Measurements from ENCODE around the gene DNER.
"Not testable (repeated sequence)": the region's sequence is repeated elsewhere in the genome, so short reads cannot be mapped to it uniquely, and the experiment has no call there.

Gene DNER

DNA sequence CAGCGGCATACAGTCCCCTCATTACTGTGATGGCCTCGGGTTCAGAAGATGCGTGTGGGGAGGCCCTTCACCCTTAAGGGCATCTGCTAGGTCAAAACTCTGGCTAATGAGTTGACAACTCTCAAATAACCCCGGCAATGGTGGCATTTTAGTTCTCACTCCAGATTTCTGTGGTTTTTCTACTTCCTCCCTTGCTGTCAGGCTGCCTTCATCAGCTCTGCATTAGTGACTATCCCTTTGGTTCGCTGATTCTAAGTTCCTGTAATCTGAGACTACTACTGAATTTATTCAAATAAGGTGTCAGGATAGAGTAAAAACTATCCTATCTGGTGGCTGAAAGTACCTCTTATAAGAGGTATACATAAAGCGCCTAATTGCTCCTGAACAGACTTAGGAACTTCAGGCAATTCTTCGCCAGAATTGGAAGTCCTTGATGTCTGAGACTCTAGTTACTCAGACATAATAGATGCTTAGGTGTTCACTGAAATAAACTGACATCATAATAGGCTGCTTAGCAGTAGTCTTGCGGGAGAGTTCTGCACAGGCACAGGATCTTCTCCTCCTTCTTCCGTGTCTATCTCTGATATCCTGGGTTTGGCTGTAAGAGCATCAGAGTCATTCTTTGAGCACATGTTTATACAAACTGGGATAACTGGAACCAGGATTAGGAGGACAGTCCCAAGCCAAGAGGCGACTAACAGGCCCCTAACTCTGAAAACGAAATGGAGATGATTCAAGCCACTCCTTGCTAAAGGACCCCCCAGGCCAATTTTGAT, 194.5 kb downstream of the DNER start:
- no peaks in the 10 kb centered on the region for H3K4me1 ChIP-seq (ENCODE audit: insufficient read depth, low read length)
- H3K36me3 ChIP-seq (ENCODE audit: insufficient read depth, low read length): no peaks in the 10 kb centered on the region
- H3K9me3 ChIP-seq (ENCODE audit: insufficient read depth, low read depth, low read length): no peaks in the 10 kb centered on the region
- H3K27ac ChIP-seq (ENCODE audit: low read depth, low read length): no peak overlapping the region
- no peaks in the 10 kb centered on the region for H3K27me3 ChIP-seq (ENCODE audit: insufficient read depth, low read length)
- H3K4me3 ChIP-seq (ENCODE audit: low read length): no peak overlapping the region
- WGBS: 95% methylated on average over 11 of the region's 11 CpGs
- no peak overlapping the region for H3K9ac ChIP-seq (ENCODE audit: low read depth, low read length)

DNA sequence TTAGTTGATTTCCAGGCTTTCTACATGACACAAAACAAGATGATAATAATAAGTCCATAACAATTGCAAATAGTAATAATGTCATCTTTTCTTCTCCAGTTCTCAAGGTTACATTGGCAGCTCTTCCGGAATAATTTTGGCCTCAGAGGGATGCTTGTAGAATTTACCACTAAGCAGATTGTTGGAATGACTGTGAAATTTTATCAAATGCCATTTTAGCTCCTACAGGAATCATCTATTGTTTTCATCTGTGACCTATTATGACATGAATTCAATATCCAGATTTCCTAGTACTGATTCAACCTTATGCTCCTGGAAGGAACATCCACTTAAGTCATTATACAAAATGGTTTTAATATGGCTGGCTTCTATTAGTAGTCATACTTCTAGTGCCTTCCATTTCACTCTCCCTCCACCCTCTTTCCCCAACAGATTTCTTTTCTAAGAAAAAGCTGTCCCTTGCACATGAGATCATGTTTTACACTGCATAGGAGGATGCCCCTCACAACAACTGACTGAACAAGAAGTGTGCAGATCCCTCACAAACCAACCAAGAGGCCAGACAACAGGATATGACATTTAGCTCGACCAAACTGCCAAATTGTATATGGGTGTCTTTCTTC, 200.0 kb downstream of the DNER start:
- H3K4me1 ChIP-seq (ENCODE audit: insufficient read depth, low read length): no peaks in the 10 kb centered on the region
- no peak overlapping the region for H3K9ac ChIP-seq (ENCODE audit: low read depth, low read length)
- WGBS: 90% methylated on average over 2 of the region's 2 CpGs
- H3K27me3 ChIP-seq (ENCODE audit: insufficient read depth, low read length): no peaks in the 10 kb centered on the region
- no peaks in the 10 kb centered on the region for H3K36me3 ChIP-seq (ENCODE audit: insufficient read depth, low read length)
- no peaks in the 10 kb centered on the region for H3K9me3 ChIP-seq (ENCODE audit: insufficient read depth, low read depth, low read length)
- no peak overlapping the region for H3K4me3 ChIP-seq (ENCODE audit: low read length)
- H3K27ac ChIP-seq (ENCODE audit: low read depth, low read length): no peak overlapping the region

GRCh38 chr2:229511524-229511923, 202.8 kb downstream of the DNER start:
- 97% methylated on average over 1 of the region's 1 CpG for WGBS
- H3K4me1 ChIP-seq (ENCODE audit: insufficient read depth, low read length): no peaks in the 10 kb centered on the region
- no peak overlapping the region for H3K9ac ChIP-seq (ENCODE audit: low read depth, low read length)
- H3K36me3 ChIP-seq (ENCODE audit: insufficient read depth, low read length): no peaks in the 10 kb centered on the region
- H3K27ac ChIP-seq (ENCODE audit: low read depth, low read length): no peak overlapping the region
- H3K9me3 ChIP-seq (ENCODE audit: insufficient read depth, low read depth, low read length): no peaks in the 10 kb centered on the region
- no peak overlapping the region for H3K4me3 ChIP-seq (ENCODE audit: low read length)
- H3K27me3 ChIP-seq (ENCODE audit: insufficient read depth, low read length): no peaks in the 10 kb centered on the region

- not testable (repeated sequence) for H3K36me3 ChIP-seq (ENCODE audit: insufficient read depth, low read length); H3K9ac ChIP-seq (ENCODE audit: low read depth, low read length); H3K4me3 ChIP-seq (ENCODE audit: low read length); H3K9me3 ChIP-seq (ENCODE audit: insufficient read depth, low read depth, low read length); H3K27me3 ChIP-seq (ENCODE audit: insufficient read depth, low read length); H3K4me1 ChIP-seq (ENCODE audit: insufficient read depth, low read length); H3K27ac ChIP-seq (ENCODE audit: low read depth, low read length)
- 100% methylated on average over 1 of the region's 4 CpGs for WGBS
These were observed 207.7 kb downstream of the DNER start for GRCh38 chr2:229506699-229507098.

GRCh38 chr2:229501051-229501794, 213.1 kb downstream of the DNER start:
- Histone ChIP-seq H3K4me1 (ENCODE audit: insufficient read depth, low read length) (0 out of 2 replicates have a peak, but pooled peaks cover 2% of the 10 kb centered on the region), H3K27ac (ENCODE audit: low read depth, low read length) (no peak overlapping the region), H3K27me3 (ENCODE audit: insufficient read depth, low read length) (no peaks in the 10 kb centered on the region), H3K9ac (ENCODE audit: low read depth, low read length) (no peak overlapping the region), H3K36me3 (ENCODE audit: insufficient read depth, low read length) (no peaks in the 10 kb centered on the region), H3K9me3 (ENCODE audit: insufficient read depth, low read depth, low read length) (no peaks in the 10 kb centered on the region), H3K4me3 (ENCODE audit: low read length) (no peak overlapping the region)
- 100% methylated on average over 1 of the region's 2 CpGs for WGBS

DNA sequence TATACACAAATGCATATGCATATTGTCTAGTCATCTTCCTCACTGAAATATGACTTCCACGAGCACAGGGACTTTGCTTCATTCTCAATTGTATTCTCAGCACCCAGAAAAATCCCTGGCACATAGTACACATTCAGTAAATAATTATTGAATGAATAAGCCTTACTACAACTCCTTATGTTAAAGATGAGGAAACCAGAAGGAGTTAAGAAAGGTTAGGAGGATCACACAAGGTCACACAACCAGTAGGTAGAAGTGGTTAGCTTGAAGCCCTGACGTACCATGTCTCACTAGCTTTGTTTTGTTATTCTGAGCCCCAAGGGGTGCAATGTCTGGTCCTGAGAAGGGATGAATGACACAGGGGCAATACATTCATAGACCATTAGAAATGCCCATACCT, 222.3 kb downstream of the DNER start:
- no peak overlapping the region for H3K4me3 ChIP-seq (ENCODE audit: low read length)
- no peak overlapping the region for H3K9ac ChIP-seq (ENCODE audit: low read depth, low read length)
- 78% methylated on average over 2 of the region's 2 CpGs for WGBS
- peaks cover 8% of the 10 kb centered on the region for H3K9me3 ChIP-seq (ENCODE audit: insufficient read depth, low read depth, low read length)
- H3K4me1 ChIP-seq (ENCODE audit: insufficient read depth, low read length): peaks cover 2% of the 10 kb centered on the region; the same call in 1 of the 2 replicates
- no peaks in the 10 kb centered on the region for H3K27me3 ChIP-seq (ENCODE audit: insufficient read depth, low read length)
- H3K36me3 ChIP-seq (ENCODE audit: insufficient read depth, low read length): no peaks in the 10 kb centered on the region
- no peak overlapping the region for H3K27ac ChIP-seq (ENCODE audit: low read depth, low read length)

DNA sequence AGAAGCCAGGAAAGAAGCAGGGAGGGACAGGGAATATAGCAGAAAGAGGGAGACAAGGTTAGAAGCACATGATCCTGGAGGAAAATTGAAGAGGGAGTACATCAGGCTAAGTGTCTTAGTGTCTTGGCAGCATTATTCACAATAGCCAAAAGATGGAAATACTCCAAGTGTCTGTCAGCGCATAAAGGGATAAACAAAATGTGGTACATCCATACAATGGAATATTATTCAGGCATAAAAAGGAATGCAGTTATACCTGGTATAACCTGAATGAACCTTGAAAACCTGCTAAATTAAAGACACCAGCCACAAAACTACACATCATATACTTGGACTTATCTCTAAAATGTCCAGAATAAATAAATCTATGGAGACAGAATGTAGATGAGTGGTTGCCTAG, 224.2 kb downstream of the DNER start:
- WGBS: 100% methylated on average over 1 of the region's 1 CpG

GRCh38 chr2:229489016-229489415, 225.3 kb downstream of the DNER start:
- H3K9me3 ChIP-seq (ENCODE audit: insufficient read depth, low read depth, low read length): peaks cover 8% of the 10 kb centered on the region
- no peaks in the 10 kb centered on the region for H3K36me3 ChIP-seq (ENCODE audit: insufficient read depth, low read length)
- WGBS: 95% methylated on average over 10 of the region's 10 CpGs
- no peak overlapping the region for H3K4me3 ChIP-seq (ENCODE audit: low read length)
- H3K9ac ChIP-seq (ENCODE audit: low read depth, low read length): no peak overlapping the region
- no peak overlapping the region for H3K27ac ChIP-seq (ENCODE audit: low read depth, low read length)
- H3K4me1 ChIP-seq (ENCODE audit: insufficient read depth, low read length): peaks cover 20% of the 10 kb centered on the region
- H3K27me3 ChIP-seq (ENCODE audit: insufficient read depth, low read length): no peaks in the 10 kb centered on the region

More for the DNA sequence above, 224.2 kb downstream of the DNER start:
- no peak overlapping the region for H3K27ac ChIP-seq (ENCODE audit: low read depth, low read length)
- no peak overlapping the region for H3K4me3 ChIP-seq (ENCODE audit: low read length)
- no peak overlapping the region for H3K9ac ChIP-seq (ENCODE audit: low read depth, low read length)
- no peaks in the 10 kb centered on the region for H3K36me3 ChIP-seq (ENCODE audit: insufficient read depth, low read length)
- H3K4me1 ChIP-seq (ENCODE audit: insufficient read depth, low read length): peaks cover 20% of the 10 kb centered on the region
- H3K9me3 ChIP-seq (ENCODE audit: insufficient read depth, low read depth, low read length): peaks cover 8% of the 10 kb centered on the region
- no peaks in the 10 kb centered on the region for H3K27me3 ChIP-seq (ENCODE audit: insufficient read depth, low read length)

GRCh38 chr2:229488232-229488631, 226.1 kb downstream of the DNER start:
- WGBS: 92% methylated on average over 3 of the region's 4 CpGs
- H3K36me3 ChIP-seq (ENCODE audit: insufficient read depth, low read length): no peaks in the 10 kb centered on the region
- H3K27me3 ChIP-seq (ENCODE audit: insufficient read depth, low read length): no peaks in the 10 kb centered on the region
- peaks cover 8% of the 10 kb centered on the region for H3K9me3 ChIP-seq (ENCODE audit: insufficient read depth, low read depth, low read length)
- H3K27ac ChIP-seq (ENCODE audit: low read depth, low read length): no peak overlapping the region
- H3K4me3 ChIP-seq (ENCODE audit: low read length): no peak overlapping the region
- H3K9ac ChIP-seq (ENCODE audit: low read depth, low read length): no peak overlapping the region
- H3K4me1 ChIP-seq (ENCODE audit: insufficient read depth, low read length): peaks cover 20% of the 10 kb centered on the region

GRCh38 chr2:229486673-229487072, 227.7 kb downstream of the DNER start:
- no peak overlapping the region for H3K9ac ChIP-seq (ENCODE audit: low read depth, low read length)
- H3K9me3 ChIP-seq (ENCODE audit: insufficient read depth, low read depth, low read length): peaks cover 8% of the 10 kb centered on the region
- H3K4me3 ChIP-seq (ENCODE audit: low read length): no peak overlapping the region
- H3K36me3 ChIP-seq (ENCODE audit: insufficient read depth, low read length): no peaks in the 10 kb centered on the region
- H3K4me1 ChIP-seq (ENCODE audit: insufficient read depth, low read length): peaks cover 20% of the 10 kb centered on the region
- 53% methylated on average over 3 of the region's 3 CpGs for WGBS
- no peaks in the 10 kb centered on the region for H3K27me3 ChIP-seq (ENCODE audit: insufficient read depth, low read length)
- H3K27ac ChIP-seq (ENCODE audit: low read depth, low read length): no peak overlapping the region

- no peaks in the 10 kb centered on the region for H3K36me3 ChIP-seq (ENCODE audit: insufficient read depth, low read length)
- peaks cover 20% of the 10 kb centered on the region for H3K4me1 ChIP-seq (ENCODE audit: insufficient read depth, low read length)
- no peak overlapping the region; the same call in 1 of the 2 replicates for H3K27ac ChIP-seq (ENCODE audit: low read depth, low read length)
- no peaks in the 10 kb centered on the region for H3K27me3 ChIP-seq (ENCODE audit: insufficient read depth, low read length)
- peaks cover 8% of the 10 kb centered on the region for H3K9me3 ChIP-seq (ENCODE audit: insufficient read depth, low read depth, low read length)
- H3K9ac ChIP-seq (ENCODE audit: low read depth, low read length): no peak overlapping the region; the same call in 1 of the 2 replicates
- no peak overlapping the region for H3K4me3 ChIP-seq (ENCODE audit: low read length)
- 72% methylated on average over 7 of the region's 8 CpGs for WGBS
These were observed 228.5 kb downstream of the DNER start for GRCh38 chr2:229485857-229486256.

All from HUES64 (cell line).